Measurements from ENCODE around the gene ACTL8. TPM values are rescaled to one million over a fixed set of nuclear protein-coding genes. Genes with fewer than 3 reads are reported as not detected.

ACTL8 gene
- total and polyA plus RNA-seq, 2 experiments from 2014 or later, result 0.34 TPM; not detected in 1

DNA sequence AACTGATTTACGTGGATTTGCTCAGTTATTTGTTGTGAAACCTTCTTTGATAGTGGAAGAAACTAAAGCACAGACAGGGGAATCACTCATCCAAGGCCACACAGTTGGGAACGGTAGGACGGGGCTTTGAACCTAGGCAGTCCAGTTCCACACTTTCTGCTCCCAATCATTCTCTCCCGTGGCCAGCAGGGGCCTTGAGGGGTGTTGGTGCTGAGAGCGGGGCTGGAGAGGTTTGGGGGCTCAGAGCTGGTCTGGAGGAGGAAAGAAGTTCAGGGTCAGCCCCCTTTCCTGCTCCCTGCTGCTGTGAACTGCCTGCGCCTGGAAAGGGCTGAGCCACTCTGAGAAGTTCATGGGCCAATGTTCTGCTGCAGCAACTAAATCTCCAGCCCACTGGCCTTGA, 31.4 kb upstream of the ACTL8 start:
- Histone ChIP-seq H3K27ac (no peak overlapping the region), H3K4me2 (no peak overlapping the region), H3K9me3 (ENCODE audit: low read depth) (no peaks in the 10 kb centered on the region), H3K9me2 (replicated peaks; ENCODE audit: insufficient read depth) (no peaks in the 10 kb centered on the region), H3K27me3 (no peaks in the 10 kb centered on the region), H3K4me1 (ENCODE audit: insufficient read depth) (no peaks in the 10 kb centered on the region), H3K79me2 (no peaks in the 10 kb centered on the region), H3K36me3 (replicated peaks; ENCODE audit: insufficient read depth, low read depth) (no peaks in the 10 kb centered on the region), H2AFZ (no peak overlapping the region), H4K20me1 (ENCODE audit: insufficient read depth, poor library complexity, severe bottlenecking) (no peaks in the 10 kb centered on the region), H3K4me3 (no peak overlapping the region)
- DNase-seq (ENCODE audit: low spot score), result no peak
- WGBS (ENCODE audit: low lambda C conversion rate, missing lambda C conversion rate), result 53% methylated on average over 6 of the region's 6 CpGs
- TF ChIP-seq, protein P1, sequence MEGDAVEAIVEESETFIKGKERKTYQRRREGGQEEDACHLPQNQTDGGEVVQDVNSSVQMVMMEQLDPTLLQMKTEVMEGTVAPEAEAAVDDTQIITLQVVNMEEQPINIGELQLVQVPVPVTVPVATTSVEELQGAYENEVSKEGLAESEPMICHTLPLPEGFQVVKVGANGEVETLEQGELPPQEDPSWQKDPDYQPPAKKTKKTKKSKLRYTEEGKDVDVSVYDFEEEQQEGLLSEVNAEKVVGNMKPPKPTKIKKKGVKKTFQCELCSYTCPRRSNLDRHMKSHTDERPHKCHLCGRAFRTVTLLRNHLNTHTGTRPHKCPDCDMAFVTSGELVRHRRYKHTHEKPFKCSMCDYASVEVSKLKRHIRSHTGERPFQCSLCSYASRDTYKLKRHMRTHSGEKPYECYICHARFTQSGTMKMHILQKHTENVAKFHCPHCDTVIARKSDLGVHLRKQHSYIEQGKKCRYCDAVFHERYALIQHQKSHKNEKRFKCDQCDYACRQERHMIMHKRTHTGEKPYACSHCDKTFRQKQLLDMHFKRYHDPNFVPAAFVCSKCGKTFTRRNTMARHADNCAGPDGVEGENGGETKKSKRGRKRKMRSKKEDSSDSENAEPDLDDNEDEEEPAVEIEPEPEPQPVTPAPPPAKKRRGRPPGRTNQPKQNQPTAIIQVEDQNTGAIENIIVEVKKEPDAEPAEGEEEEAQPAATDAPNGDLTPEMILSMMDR (IDR thresholded peaks at IDR 0.05; ENCODE audit: poor library complexity), result no peak
- no peak for TF ChIP-seq EZH2 (IDR thresholded peaks at IDR 0.05; ENCODE audit: borderline replicate concordance)
- TF ChIP-seq EZH2phosphoT487 (IDR thresholded peaks at IDR 0.05; ENCODE audit: low read depth, severe bottlenecking, unreplicated experiment), result no peak

DNA sequence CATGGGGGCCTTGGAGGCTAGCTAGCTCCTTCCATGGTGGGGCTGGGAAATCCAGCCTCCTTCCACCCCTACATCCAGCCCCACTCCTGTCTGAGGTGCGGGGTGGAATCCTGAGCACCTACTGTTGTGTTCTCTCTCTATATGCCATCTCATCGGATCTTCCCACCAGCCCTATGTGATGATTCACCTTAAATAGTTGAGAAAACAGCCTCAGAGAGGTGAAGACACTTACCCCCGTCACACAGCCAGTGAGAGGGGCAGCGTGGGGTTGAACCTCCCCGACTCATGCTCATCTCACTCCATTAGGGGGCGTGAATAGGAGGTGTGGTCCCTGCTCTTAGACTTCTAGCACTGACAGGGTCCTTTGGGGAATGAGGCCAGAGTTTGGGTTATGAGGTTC, 31.0 kb upstream of the ACTL8 start:
- H3K27ac ChIP-seq, result no peak overlapping the region
- H4K20me1 ChIP-seq (ENCODE audit: insufficient read depth, poor library complexity, severe bottlenecking), result no peaks in the 10 kb centered on the region
- DNase-seq (ENCODE audit: low spot score), result no peak
- H3K36me3 ChIP-seq (replicated peaks; ENCODE audit: insufficient read depth, low read depth), result no peaks in the 10 kb centered on the region
- no peak overlapping the region for H2AFZ ChIP-seq
- no peak overlapping the region for H3K4me3 ChIP-seq
- WGBS (ENCODE audit: low lambda C conversion rate, missing lambda C conversion rate), result 84% methylated on average over 6 of the region's 6 CpGs
- TF ChIP-seq, protein P1 (IDR thresholded peaks at IDR 0.05; ENCODE audit: poor library complexity), result no peak
- TF ChIP-seq EZH2phosphoT487 (IDR thresholded peaks at IDR 0.05; ENCODE audit: low read depth, severe bottlenecking, unreplicated experiment), result no peak
- no peak for TF ChIP-seq EZH2 (IDR thresholded peaks at IDR 0.05; ENCODE audit: borderline replicate concordance)
- no peak overlapping the region for H3K4me2 ChIP-seq
- no peaks in the 10 kb centered on the region for H3K79me2 ChIP-seq
- H3K9me2 ChIP-seq (replicated peaks; ENCODE audit: insufficient read depth), result no peaks in the 10 kb centered on the region
- H3K4me1 ChIP-seq (ENCODE audit: insufficient read depth), result no peaks in the 10 kb centered on the region
- no peaks in the 10 kb centered on the region for H3K27me3 ChIP-seq
- H3K9me3 ChIP-seq (ENCODE audit: low read depth), result no peaks in the 10 kb centered on the region

DNA sequence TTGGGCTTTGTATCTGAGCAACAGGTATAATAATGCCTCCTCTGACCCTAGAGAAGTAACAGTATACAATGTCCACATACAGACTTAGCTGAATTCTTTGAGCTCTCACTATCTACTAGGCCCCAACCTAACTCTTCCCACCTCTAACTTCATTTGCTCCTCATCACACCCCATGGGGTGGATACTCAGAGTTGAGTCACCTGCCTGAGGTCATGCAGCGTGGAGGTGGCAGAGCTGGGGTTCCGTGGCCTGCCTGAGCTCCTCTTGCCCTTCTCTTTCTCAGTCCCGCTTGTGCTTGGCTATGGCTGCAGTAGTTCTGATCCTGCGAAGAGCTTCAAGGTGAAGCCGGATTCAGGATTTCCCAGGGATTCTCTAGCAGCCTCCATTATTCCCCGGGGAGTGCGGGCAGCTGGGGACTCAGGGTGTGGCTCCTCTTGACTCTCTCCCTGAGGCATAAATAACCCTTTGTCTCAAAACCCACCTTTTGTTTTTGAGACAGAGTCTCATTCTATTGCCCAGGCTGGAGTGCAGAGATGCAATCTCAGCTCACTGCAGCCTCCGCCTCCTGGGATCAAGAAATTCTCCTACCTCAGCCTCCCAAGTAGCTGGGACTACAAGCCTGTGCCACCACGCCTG, 29.9 kb upstream of the ACTL8 start:
- Histone ChIP-seq H4K20me1 (ENCODE audit: insufficient read depth, poor library complexity, severe bottlenecking) (no peaks in the 10 kb centered on the region), H3K4me1 (ENCODE audit: insufficient read depth) (no peaks in the 10 kb centered on the region), H3K4me3 (no peak overlapping the region), H3K79me2 (no peaks in the 10 kb centered on the region), H3K9me2 (replicated peaks; ENCODE audit: insufficient read depth) (no peaks in the 10 kb centered on the region), H3K36me3 (replicated peaks; ENCODE audit: insufficient read depth, low read depth) (no peaks in the 10 kb centered on the region), H3K9me3 (ENCODE audit: low read depth) (no peaks in the 10 kb centered on the region), H3K4me2 (no peak overlapping the region), H3K27me3 (no peaks in the 10 kb centered on the region), H2AFZ (no peak overlapping the region), H3K27ac (no peak overlapping the region)
- no peak for DNase-seq (ENCODE audit: low spot score)
- TF ChIP-seq, protein P1 (IDR thresholded peaks at IDR 0.05; ENCODE audit: poor library complexity), result no peak
- no peak for TF ChIP-seq EZH2 (IDR thresholded peaks at IDR 0.05; ENCODE audit: borderline replicate concordance)
- no peak for TF ChIP-seq EZH2phosphoT487 (IDR thresholded peaks at IDR 0.05; ENCODE audit: low read depth, severe bottlenecking, unreplicated experiment)
- 90% methylated on average over 9 of the region's 9 CpGs for WGBS (ENCODE audit: low lambda C conversion rate, missing lambda C conversion rate)
